GM23338 (cell line): Measurements from ENCODE around the gene PLA2G6. TPM values are rescaled to one million over a fixed set of nuclear protein-coding genes. Genes with fewer than 3 reads are reported as not detected.

Experiments used
- ATAC-seq: fragments of 200-7000 bp; cut with Tn5 transposase; 3 replicates; pipeline ENCODE4 v1.9.1; 2020
- DNase-seq: peaks from one replicate; pipeline ENCODE4 v3.0.0-alpha.2; 2015; ENCODE audit warnings: low spot score
- H2AFZ ChIP-seq: fragments of 200-600 bp; sonication (generic); 2 replicates; pipeline ENCODE4 v1.8.0; 2016; ENCODE audit warnings: antibody characterized with exemption, mild to moderate bottlenecking, moderate library complexity
- H3F3A ChIP-seq: fragments of 200-600 bp; sonication (generic); replicated peaks from 2 replicates; pipeline ENCODE4 v1.8.0; 2017; ENCODE audit warnings: antibody characterized with exemption, mixed run types, low read depth
- H3K27ac ChIP-seq: fragments of 200-600 bp; sonication (generic); 2 replicates; pipeline ENCODE4 v1.6.1; 2016; ENCODE audit warnings: low read depth
- H3K27me3 ChIP-seq: fragments of 200-600 bp; sonication (generic); 2 replicates; pipeline ENCODE4 v1.8.0; 2016; ENCODE audit warnings: mild to moderate bottlenecking, mixed run types, moderate library complexity; ENCODE audit not compliant: insufficient read depth
- H3K36me3 ChIP-seq: fragments of 200-600 bp; sonication (generic); 2 replicates; pipeline ENCODE4 v1.8.0; 2016; ENCODE audit warnings: mild to moderate bottlenecking; ENCODE audit not compliant: insufficient read depth
- H3K4me1 ChIP-seq: fragments of 200-600 bp; sonication (generic); 2 replicates; pipeline ENCODE4 v1.8.0; 2016; ENCODE audit warnings: mild to moderate bottlenecking, moderate library complexity; ENCODE audit not compliant: insufficient read depth
- H3K4me2 ChIP-seq: fragments of 200-600 bp; sonication (generic); 2 replicates; pipeline ENCODE4 v1.7.1; 2017; ENCODE audit warnings: mixed run types
- H3K4me3 ChIP-seq: fragments of 200-600 bp; sonication (generic); 2 replicates; pipeline ENCODE4 v1.6.1; 2016; ENCODE audit warnings: mixed run types
- H3K79me2 ChIP-seq: fragments of 200-600 bp; sonication (generic); replicated peaks from 2 replicates; pipeline ENCODE4 v1.8.0; 2017; ENCODE audit warnings: mild to moderate bottlenecking; ENCODE audit not compliant: insufficient read depth
- H3K9me2 ChIP-seq: fragments of 200-600 bp; sonication (generic); 2 replicates; pipeline ENCODE4 v1.8.0; 2017; ENCODE audit not compliant: insufficient read depth
- H4K20me1 ChIP-seq: fragments of 200-600 bp; sonication (generic); replicated peaks from 2 replicates; pipeline ENCODE4 v1.8.0; 2017; ENCODE audit warnings: mild to moderate bottlenecking; ENCODE audit not compliant: insufficient read depth
- H3K27ac Mint-ChIP-seq: 2 replicates; pipeline ENCODE4 v1.8.0; 2020; ENCODE audit warnings: inconsistent platforms, mild to moderate bottlenecking, moderate library complexity, mixed read lengths
- H3K27me3 Mint-ChIP-seq: 3 replicates; pipeline ENCODE4 v1.8.0; 2022; ENCODE audit warnings: low read depth, mild to moderate bottlenecking, moderate library complexity, mixed read lengths, inconsistent platforms; ENCODE audit not compliant: insufficient read depth, poor library complexity
- H3K36me3 Mint-ChIP-seq: 3 replicates; pipeline ENCODE4 v1.8.0; 2021; ENCODE audit warnings: low read depth, mild to moderate bottlenecking, inconsistent platforms, moderate library complexity, mixed read lengths
- H3K4me1 Mint-ChIP-seq: 3 replicates; pipeline ENCODE4 v1.8.0; 2020; ENCODE audit warnings: mild to moderate bottlenecking, inconsistent platforms, mixed read lengths
- H3K4me3 Mint-ChIP-seq: 3 replicates; pipeline ENCODE4 v1.8.0; 2021; ENCODE audit warnings: moderate library complexity, mild to moderate bottlenecking, inconsistent platforms, mixed read lengths
- H3K9me3 Mint-ChIP-seq: 3 replicates; pipeline ENCODE4 v1.8.0; 2020; ENCODE audit warnings: moderate library complexity, mild to moderate bottlenecking, inconsistent platforms, mixed read lengths
- CREB1 ChIP-seq: fragments of 250-450 bp; sonication (Bioruptor Pico); IDR thresholded peaks from 2 replicates; pipeline ENCODE4 v1.5.0; 2020; ENCODE audit warnings: low read depth, mild to moderate bottlenecking, moderate library complexity
- CTCF ChIP-seq, 2 experiments: fragments of 200-600 bp in 1 of 2; sonication (generic) in 1 of 2; conservative IDR thresholded peaks; 2 replicates each; pipeline versions ENCODE4 v1.5.1 to v1.6.1; 2016 to 2017; ENCODE audit warnings: antibody characterized with exemption in 2 of 2, low read depth in 2 of 2, mild to moderate bottlenecking in 2 of 2, moderate library complexity in 1 of 2
- ETS1 ChIP-seq: IDR thresholded peaks from 2 replicates; pipeline ENCODE4 v1.6.1; 2016; ENCODE audit warnings: antibody characterized with exemption
- EZH2 ChIP-seq: fragments of 200-600 bp; sonication (generic); IDR thresholded peaks from one replicate; pipeline ENCODE4 v1.8.0; 2017; ENCODE audit warnings: antibody characterized with exemption, mild to moderate bottlenecking, low read depth; ENCODE audit not compliant: unreplicated experiment
- EZH2phosphoT487 ChIP-seq: fragments of 200-600 bp; sonication (generic); IDR thresholded peaks from one replicate; pipeline ENCODE4 v1.8.1; 2018; ENCODE audit warnings: antibody characterized with exemption; ENCODE audit not compliant: unreplicated experiment
- JUNB ChIP-seq: IDR thresholded peaks from one replicate; pipeline ENCODE4 v1.6.1; 2016; ENCODE audit warnings: antibody characterized with exemption; ENCODE audit not compliant: unreplicated experiment
- NANOG ChIP-seq: IDR thresholded peaks from 2 replicates; pipeline ENCODE4 v1.6.1; 2016; ENCODE audit warnings: antibody characterized with exemption, borderline replicate concordance
- POLR2AphosphoS5 ChIP-seq: IDR thresholded peaks from 2 replicates; pipeline ENCODE4 v1.6.1; 2016; ENCODE audit warnings: antibody characterized with exemption, low read depth
- REST ChIP-seq: IDR thresholded peaks from one replicate; pipeline ENCODE4 v1.6.1; 2018; ENCODE audit warnings: antibody characterized with exemption; ENCODE audit not compliant: unreplicated experiment
- STAT1 ChIP-seq: IDR thresholded peaks from one replicate; pipeline ENCODE4 v1.6.1; 2016; ENCODE audit warnings: antibody characterized with exemption; ENCODE audit not compliant: unreplicated experiment
- ZNF114 ChIP-seq: fragments of 250-450 bp; sonication (Bioruptor Pico); IDR thresholded peaks from 2 replicates; pipeline ENCODE4 v1.5.0; 2020; ENCODE audit warnings: mild to moderate bottlenecking, moderate library complexity
- ZNF331 ChIP-seq: fragments of 250-450 bp; sonication (Bioruptor Pico); IDR thresholded peaks from 2 replicates; pipeline ENCODE4 v1.5.0; 2020; ENCODE audit warnings: low read depth, mild to moderate bottlenecking, moderate library complexity
- ZNF462 ChIP-seq: fragments of 250-450 bp; sonication (Bioruptor Pico); IDR thresholded peaks from 2 replicates; pipeline ENCODE4 v1.5.0; 2020; ENCODE audit warnings: mild to moderate bottlenecking, moderate library complexity
- polyA plus RNA-seq: library from polyadenylated mRNA; unstranded; fragments of >200 nt; fragmentation: Nextera tagmentation; extraction: Ambion mirVana; gene quantifications from 2 replicates; pipeline ENCODE4 v1.2.1, GENCODE V29; 2016
- total RNA-seq: library from RNA; depleted of rRNA; stranded (reverse); fragments of >200 nt; shearing (Covaris generic); gene quantifications from 2 replicates; pipeline ENCODE4 v1.2.3, GENCODE V29; 2014

Gene PLA2G6
- total and polyA plus RNA-seq, 2 experiments from 2014 or later = 4.5 to 12.6 TPM

- no peaks in the 10 kb centered on the region for H3K79me2 ChIP-seq
- H3K36me3 ChIP-seq = no peaks in the 10 kb centered on the region
- H3K27me3 Mint-ChIP-seq = peaks cover 4% of the 10 kb centered on the region
- 0 out of 2 replicates have a peak, but pooled peaks cover 3% of the 10 kb centered on the region for H3F3A ChIP-seq
- no peak for ATAC-seq
- H3K27me3 ChIP-seq = no peaks in the 10 kb centered on the region
- H4K20me1 ChIP-seq = no peaks in the 10 kb centered on the region
- H3K9me3 Mint-ChIP-seq = no peaks in the 10 kb centered on the region
- H3K4me3 ChIP-seq = no peak overlapping the region
- DNase-seq = no peak
- H2AFZ ChIP-seq = no peak overlapping the region
- H3K27ac ChIP-seq = no peak overlapping the region
- H3K4me3 Mint-ChIP-seq = no peak overlapping the region
- H3K4me1 ChIP-seq = no peaks in the 10 kb centered on the region
- no peak for TF ChIP-seq JUNB
- no peak for TF ChIP-seq ZNF114 (CRISPR knock-in tag)
- no peak for TF ChIP-seq ZNF331 (CRISPR knock-in tag)
- no peak for TF ChIP-seq REST
- no peak for TF ChIP-seq POLR2AphosphoS5
- TF ChIP-seq NANOG = no peak
- TF ChIP-seq CREB1 (CRISPR knock-in tag) = no peak
- TF ChIP-seq CTCF (conservative IDR thresholded peaks at IDR 0.05; ENCODE audit: low read depth in 2 of 2) = no peak
- no peak for TF ChIP-seq ZNF462
- TF ChIP-seq STAT1 = no peak
- no peak for TF ChIP-seq EZH2phosphoT487
- TF ChIP-seq ETS1 = no peak
- no peak for TF ChIP-seq EZH2
- no peaks in the 10 kb centered on the region for H3K9me2 ChIP-seq
- no peaks in the 10 kb centered on the region; the same call in 2 of the 3 replicates for H3K36me3 Mint-ChIP-seq
- no peak overlapping the region for H3K4me2 ChIP-seq
- H3K27ac Mint-ChIP-seq = no peak overlapping the region
- H3K4me1 Mint-ChIP-seq = peaks cover 4% of the 10 kb centered on the region
Measured at GRCh38 chr22:38125751-38126201, 55.9 kb downstream of the PLA2G6 start.
